DND-41 (cell line): Measurements from ENCODE around the gene RAMACL.

Source experiments
- EZH2 ChIP-seq: IDR thresholded peaks from 3 replicates; pipeline ENCODE4 v1.6.1; 2012; ENCODE audit warnings: borderline replicate concordance, low read depth, mild to moderate bottlenecking, moderate library complexity, low read length, inconsistent platforms; ENCODE audit not compliant: severe bottlenecking
- TF ChIP-seq, protein P1 (sequence below): IDR thresholded peaks from 2 replicates; pipeline ENCODE4 v1.5.1; 2012; ENCODE audit warnings: borderline replicate concordance, low read length, moderate library complexity, mild to moderate bottlenecking; ENCODE audit not compliant: poor library complexity, severe bottlenecking; ENCODE audit errors: extremely low read depth

GRCh38 chr6:166632731-166633130 lies 46.3 kb upstream of the RAMACL start:
- TF ChIP-seq, protein P1, sequence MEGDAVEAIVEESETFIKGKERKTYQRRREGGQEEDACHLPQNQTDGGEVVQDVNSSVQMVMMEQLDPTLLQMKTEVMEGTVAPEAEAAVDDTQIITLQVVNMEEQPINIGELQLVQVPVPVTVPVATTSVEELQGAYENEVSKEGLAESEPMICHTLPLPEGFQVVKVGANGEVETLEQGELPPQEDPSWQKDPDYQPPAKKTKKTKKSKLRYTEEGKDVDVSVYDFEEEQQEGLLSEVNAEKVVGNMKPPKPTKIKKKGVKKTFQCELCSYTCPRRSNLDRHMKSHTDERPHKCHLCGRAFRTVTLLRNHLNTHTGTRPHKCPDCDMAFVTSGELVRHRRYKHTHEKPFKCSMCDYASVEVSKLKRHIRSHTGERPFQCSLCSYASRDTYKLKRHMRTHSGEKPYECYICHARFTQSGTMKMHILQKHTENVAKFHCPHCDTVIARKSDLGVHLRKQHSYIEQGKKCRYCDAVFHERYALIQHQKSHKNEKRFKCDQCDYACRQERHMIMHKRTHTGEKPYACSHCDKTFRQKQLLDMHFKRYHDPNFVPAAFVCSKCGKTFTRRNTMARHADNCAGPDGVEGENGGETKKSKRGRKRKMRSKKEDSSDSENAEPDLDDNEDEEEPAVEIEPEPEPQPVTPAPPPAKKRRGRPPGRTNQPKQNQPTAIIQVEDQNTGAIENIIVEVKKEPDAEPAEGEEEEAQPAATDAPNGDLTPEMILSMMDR, result no peak
- TF ChIP-seq EZH2, result no peak
